ENCODE results near the gene TAOK3.

TAOK3 gene

GRCh38 chr12:118237052-118237665 is 135.5 kb downstream of the TAOK3 start:
- no peak for DNase-seq (ENCODE audit: low read depth)
- H3K4me3 ChIP-seq (ENCODE audit: low read depth, low read length): no peak overlapping the region
- no peak for TF ChIP-seq CTCF (IDR thresholded peaks at IDR 0.05; ENCODE audit: control insufficient read depth, extremely low read depth, insufficient read depth)

GRCh38 chr12:118220702-118221101 is 152.0 kb downstream of the TAOK3 start:
- H3K4me3 ChIP-seq (ENCODE audit: low read depth, low read length): no peak overlapping the region
- no peak for TF ChIP-seq CTCF (IDR thresholded peaks at IDR 0.05; ENCODE audit: control insufficient read depth, extremely low read depth, insufficient read depth)

GRCh38 chr12:118219772-118220171 is 152.9 kb downstream of the TAOK3 start:
- no peak overlapping the region for H3K4me3 ChIP-seq (ENCODE audit: low read depth, low read length)
- DNase-seq (ENCODE audit: low read depth): no peak
- TF ChIP-seq CTCF (IDR thresholded peaks at IDR 0.05; ENCODE audit: control insufficient read depth, extremely low read depth, insufficient read depth): no peak

More at GRCh38 chr12:118220702-118221101, 152.0 kb downstream of the TAOK3 start:
- no peak for DNase-seq (ENCODE audit: low read depth)

- H3K4me3 ChIP-seq (ENCODE audit: low read depth, low read length): no peak overlapping the region
- DNase-seq (ENCODE audit: low read depth): no peak
- no peak for TF ChIP-seq CTCF (IDR thresholded peaks at IDR 0.05; ENCODE audit: control insufficient read depth, extremely low read depth, insufficient read depth)
Observed at GRCh38 chr12:118219106-118219505, 153.6 kb downstream of the TAOK3 start.

GRCh38 chr12:118213452-118213851 is 159.3 kb downstream of the TAOK3 start:
- TF ChIP-seq CTCF (IDR thresholded peaks at IDR 0.05; ENCODE audit: control insufficient read depth, extremely low read depth, insufficient read depth): no peak
- no peak for DNase-seq (ENCODE audit: low read depth)
- no peak overlapping the region for H3K4me3 ChIP-seq (ENCODE audit: low read depth, low read length)

- no peak for TF ChIP-seq CTCF (IDR thresholded peaks at IDR 0.05; ENCODE audit: control insufficient read depth, extremely low read depth, insufficient read depth)
- no peak for DNase-seq (ENCODE audit: low read depth)
- no peak overlapping the region for H3K4me3 ChIP-seq (ENCODE audit: low read depth, low read length)
Observed at GRCh38 chr12:118212606-118213005, 160.1 kb downstream of the TAOK3 start.

- no peak for DNase-seq (ENCODE audit: low read depth)
- TF ChIP-seq CTCF (IDR thresholded peaks at IDR 0.05; ENCODE audit: control insufficient read depth, extremely low read depth, insufficient read depth): no peak
- no peak overlapping the region for H3K4me3 ChIP-seq (ENCODE audit: low read depth, low read length)
Observed at GRCh38 chr12:118206107-118206412, 166.6 kb downstream of the TAOK3 start.
